Measurements from ENCODE around the gene STYX. TPM values are rescaled to one million over a fixed set of nuclear protein-coding genes. Genes with fewer than 3 reads are reported as not detected.

The STYX gene
- total and polyA plus RNA-seq, 2 of the 4 experiments (the other 2 are of a cell fraction): 5.8 to 7.5 TPM

- Histone ChIP-seq H3K36me3 (ENCODE audit: control insufficient read depth, insufficient read depth, low read length) (peaks cover 3% of the 10 kb centered on the region; the same call in 1 of the 2 replicates), H2BK120ac (ENCODE audit: low read depth, low read length) (no peak overlapping the region), H3K9ac (ENCODE audit: low read depth, low read length) (peak overlapping the region; percentile 81), H3K27me3 (ENCODE audit: control insufficient read depth, insufficient read depth, low read length) (no peaks in the 10 kb centered on the region), H4K20me1 (ENCODE audit: insufficient read depth, low read length) (no peaks in the 10 kb centered on the region; the same call in 1 of the 2 replicates), H3K4ac (ENCODE audit: low read depth, low read length) (peak overlapping the region; percentile 29), H4K5ac (ENCODE audit: low read depth, low read length) (no peak overlapping the region), H2BK5ac (ENCODE audit: low read depth, low read length, poor library complexity, severe bottlenecking) (peak overlapping the region; percentile 49), H2AK5ac (ENCODE audit: low read depth, low read length) (no peak overlapping the region), H3K9me3 (ENCODE audit: control insufficient read depth, insufficient read depth, low read length) (no peaks in the 10 kb centered on the region), H3K9me1 (ENCODE audit: insufficient read depth, low read length) (no peaks in the 10 kb centered on the region), H2BK15ac (ENCODE audit: low read depth, low read length) (no peak overlapping the region), H3K14ac (replicated peaks; ENCODE audit: low read depth, low read length) (peak overlapping the region; percentile 64), H3K4me3 (ENCODE audit: insufficient read depth, low read depth, low read length) (peak overlapping the region; percentile 84), H4K8ac (ENCODE audit: low read depth in 2 of 2, low read length in 2 of 2) (peak overlapping the region in 1 of 2 experiments; percentile 57; a peak in 1 of 4 replicates), H3K4me2 (ENCODE audit: low read depth, low read length) (peak overlapping the region; percentile 92), H3K4me1 (ENCODE audit: control insufficient read depth, insufficient read depth, low read length) (no peaks in the 10 kb centered on the region), H3K27ac (ENCODE audit: insufficient read depth, low read length) (peak overlapping the region; percentile 65), H3K79me1 (ENCODE audit: low read depth in 1 of 2, low read length in 2 of 2) (peaks cover 12 to 41% of the 10 kb centered on the region in 2 experiments; a peak in 3 of 4 replicates), H2BK20ac (ENCODE audit: low read depth, low read length) (no peak overlapping the region), H2AFZ (replicated peaks; ENCODE audit: low read length, poor library complexity) (peak overlapping the region; percentile 97), H4K91ac (ENCODE audit: insufficient read depth, low read depth, low read length) (no peak overlapping the region), H3K56ac (ENCODE audit: extremely low read depth, insufficient read depth, low read length) (peak overlapping the region; percentile 17), H2AK9ac (replicated peaks; ENCODE audit: low read depth, low read length, poor library complexity) (peak overlapping the region; percentile 86), H3K23ac (ENCODE audit: low read depth, low read length) (peak overlapping the region; percentile 93), H3K18ac (ENCODE audit: low read depth, low read length) (peak overlapping the region; percentile 36)
- BruUV-seq (replicated peaks): no TSS peak
- intact Hi-C loops (cut with micrococcal nuclease): no loop called here
- dilution Hi-C loops (cut with HindIII; ENCODE audit: low sequenced_read_pairs, unreplicated experiment): no loop called here
- ChIA-PET POLR2A (ENCODE audit: unreplicated experiment) (no interaction called here), CTCF (interaction anchor here (1.5 kb wide), 1 partner anchor 15 kb away, joined by 4 read pairs; no protein-coding TSS in a partner anchor)
- ATAC-seq (ENCODE audit: low read depth) (no peak), DNase-seq (no peak)
- TF ChIP-seq SMC3 (IDR thresholded peaks at IDR 0.05; ENCODE audit: low read depth, low read length): no peak
- TF ChIP-seq MAFK (IDR thresholded peaks at IDR 0.05; ENCODE audit: low read depth, low read length): no peak
- TF ChIP-seq MXI1 (IDR thresholded peaks at IDR 0.05; ENCODE audit: borderline replicate concordance, low read depth, low read length): peak; percentile 83
- in situ Hi-C loops (cut with MboI; ENCODE audit: low sequenced_read_pairs): no loop called here
- 0% methylated on average over 6 of the region's 11 CpGs; no CpG with 5 or more reads in 1 of the 2 experiments for WGBS, 2 experiments (ENCODE audit: extremely low coverage in 2 of 2, insufficient read length in 1 of 2)
Observed at GRCh38 chr14:52730709-52731111, 744 bp downstream of the STYX start.
